ENCODE data around the gene TAF6.

GRCh38 chr7:100098913-100099312 is 20.2 kb downstream of the TAF6 start:
- no peak for TF ChIP-seq CTCF (IDR thresholded peaks at IDR 0.05)
- TF ChIP-seq POLR2A (IDR thresholded peaks at IDR 0.05): no peak

Measured in Peyer's patch (tissue), 4 donors.